Right renal cortex interstitium (tissue), 3 donors: ENCODE measurements around the gene JAZF1. TPM values are rescaled to one million over a fixed set of nuclear protein-coding genes. Genes with fewer than 3 reads are reported as not detected.

Source experiments
- DNase-seq, 3 donors: peaks; one replicate each; pipeline ENCODE4 v3.0.0-alpha.2; 2013; ENCODE audit warnings: low read depth in 3 of 3, low spot score in 2 of 3
- polyA plus RNA-seq, 3 donors: library from polyadenylated mRNA; unstranded; fragments of 120-200 nt; gene quantifications; one replicate each; pipeline ENCODE4 v1.2.1, GENCODE V29; 2013; ENCODE audit not compliant: insufficient read length in 3 of 3

Gene JAZF1
- polyA plus RNA-seq, 3 donors: 12.2 to 16.1 (median 14.1) TPM

DNA sequence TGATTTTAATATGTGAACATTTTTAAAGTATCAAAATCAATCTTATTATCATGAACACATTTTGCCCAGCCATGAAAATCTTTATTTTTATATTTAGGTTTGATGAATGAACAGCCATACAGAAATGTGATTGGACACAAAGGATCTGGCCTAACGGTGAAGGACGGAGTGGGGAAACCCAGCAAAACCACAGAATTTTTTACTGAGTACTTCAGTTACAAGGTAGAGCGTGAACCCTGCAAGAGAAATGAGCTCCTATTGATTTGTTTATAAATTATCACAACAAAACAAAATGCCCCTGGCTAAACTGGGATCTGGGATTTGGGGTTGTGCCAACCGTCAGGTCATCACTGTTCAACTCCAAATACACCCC is 118.8 kb downstream of the JAZF1 start:
- DNase-seq: no peak

DNA sequence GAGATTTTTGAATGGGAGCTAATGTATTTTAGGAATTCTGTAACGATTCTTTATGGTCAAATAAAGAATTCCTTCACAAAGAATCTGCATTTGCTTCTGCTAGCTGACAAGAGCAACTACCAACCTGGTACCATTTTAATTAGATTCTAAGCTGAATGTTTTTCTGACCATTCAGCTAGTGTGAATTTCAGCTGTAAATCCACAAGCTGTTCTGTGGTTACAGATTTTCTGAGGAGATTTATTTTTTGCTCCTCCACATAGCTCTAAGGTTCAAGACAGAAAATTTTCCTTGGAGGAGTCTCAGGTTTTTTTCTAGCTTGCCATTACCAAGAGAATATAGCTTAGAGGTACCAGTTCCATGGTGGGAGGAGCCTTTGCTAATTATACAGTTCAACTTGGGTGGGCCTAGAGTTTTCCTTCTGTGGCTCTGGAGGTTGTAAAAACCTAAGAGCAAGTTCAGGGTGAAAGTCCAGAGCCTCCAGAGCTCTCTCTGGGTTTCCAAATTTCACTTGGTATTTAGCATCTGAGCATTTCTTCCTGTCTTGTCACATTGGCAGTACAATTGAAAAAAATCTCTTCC is 120.1 kb downstream of the JAZF1 start:
- no peak for DNase-seq

DNA sequence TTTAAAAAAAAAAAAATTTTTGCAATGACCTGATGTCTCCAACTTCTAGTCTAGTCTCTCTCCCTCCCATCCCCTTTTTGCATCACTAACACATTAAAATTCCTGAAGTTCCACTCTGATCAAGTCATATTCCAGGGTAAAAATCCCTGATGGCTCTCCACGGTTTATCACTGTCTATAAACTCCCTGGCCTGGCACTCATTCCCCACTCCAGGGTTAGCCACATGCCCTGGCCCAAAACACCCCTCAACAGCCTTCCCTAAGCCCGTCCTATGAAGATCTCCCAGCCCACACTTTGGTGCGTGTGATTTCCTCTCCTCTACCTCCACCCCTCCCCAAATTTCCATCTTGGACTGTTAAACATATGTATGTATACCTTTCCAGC is 125.4 kb downstream of the JAZF1 start:
- no peak for DNase-seq

DNA sequence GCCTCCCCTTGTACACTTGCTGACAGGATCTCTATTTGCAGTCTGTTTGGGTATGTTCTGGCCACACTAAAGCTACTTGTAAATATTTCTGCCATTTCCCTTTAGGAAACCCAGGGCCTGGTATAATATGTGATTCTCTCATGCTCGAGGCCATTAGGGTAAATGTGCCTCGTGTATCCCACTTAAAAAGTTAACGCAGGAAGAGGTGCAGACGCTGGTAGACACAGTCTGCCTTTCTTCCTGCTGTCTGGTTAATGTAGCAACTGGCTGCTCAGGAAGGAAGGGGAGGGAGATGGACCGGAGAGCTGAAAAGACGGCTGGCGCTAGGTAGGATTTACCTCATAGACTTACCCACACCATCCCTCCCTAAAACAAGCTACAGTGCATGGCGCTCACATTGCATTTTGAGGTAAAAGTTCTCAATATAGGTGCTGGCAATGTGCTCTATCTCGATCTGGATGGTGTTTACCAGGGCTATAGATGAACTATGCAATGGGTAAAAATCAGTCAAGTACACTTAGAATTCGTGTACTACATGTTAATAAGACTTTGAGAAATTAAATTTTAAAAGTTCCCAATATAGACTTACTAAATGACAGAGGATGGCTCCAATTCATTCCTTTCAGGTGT is 125.9 kb downstream of the JAZF1 start:
- no peak for DNase-seq

DNA sequence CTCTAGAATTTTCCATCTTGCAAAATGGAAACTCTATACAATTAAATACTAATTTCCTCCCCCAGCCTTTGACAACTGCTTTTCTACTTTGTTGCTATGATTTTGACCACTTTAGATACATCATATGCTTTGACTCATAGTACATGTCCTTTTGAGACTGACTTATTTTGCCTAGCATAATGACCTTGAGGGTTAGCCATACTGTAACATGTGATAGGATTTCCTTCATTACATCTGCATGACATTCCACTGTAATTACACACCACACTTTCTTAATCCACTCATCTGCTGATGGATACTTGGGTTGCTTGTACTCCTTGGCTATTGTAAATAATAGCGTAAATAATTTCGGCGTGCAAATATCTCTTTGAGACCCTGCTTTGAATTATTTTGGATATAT is 127.7 kb downstream of the JAZF1 start:
- no peak for DNase-seq

DNA sequence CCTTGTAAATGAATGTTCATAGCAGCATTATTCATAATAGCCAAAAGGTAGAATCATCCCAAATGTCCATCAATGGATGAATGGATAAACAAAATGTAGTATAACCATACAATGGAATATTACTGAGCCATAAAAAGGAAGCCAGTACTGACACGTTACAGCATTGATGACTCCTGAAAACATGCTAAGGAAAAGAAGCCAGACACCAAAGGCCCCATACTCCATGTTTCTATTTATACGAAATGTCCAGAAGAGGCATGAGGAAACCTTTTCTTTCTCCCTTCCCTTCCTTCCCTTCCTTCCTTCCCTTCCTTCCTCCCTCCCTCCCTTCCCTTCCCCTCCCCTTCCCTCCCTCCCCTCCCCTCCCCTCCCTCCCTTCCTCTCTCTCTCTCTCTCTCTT is 131.9 kb downstream of the JAZF1 start:
- no peak for DNase-seq

DNA sequence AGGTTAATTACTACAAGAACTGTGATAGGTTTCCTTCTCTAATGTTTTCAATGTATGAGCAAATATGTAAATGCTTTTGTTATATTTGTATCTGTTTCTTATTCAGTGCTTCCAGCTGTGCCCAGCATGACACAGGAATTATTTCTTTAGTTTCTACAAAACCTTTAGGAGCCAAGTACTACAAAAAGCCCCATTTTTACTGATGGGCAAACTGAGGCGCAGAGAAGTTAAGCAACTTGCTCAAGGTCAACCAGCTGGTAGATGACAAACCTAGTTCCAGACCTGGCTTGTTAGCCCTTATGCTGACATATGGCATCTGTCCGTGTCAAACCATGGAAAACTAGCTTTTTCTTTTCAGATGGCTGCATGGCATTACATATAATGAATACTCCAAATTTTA is 134.6 kb downstream of the JAZF1 start:
- no peak for DNase-seq

DNA sequence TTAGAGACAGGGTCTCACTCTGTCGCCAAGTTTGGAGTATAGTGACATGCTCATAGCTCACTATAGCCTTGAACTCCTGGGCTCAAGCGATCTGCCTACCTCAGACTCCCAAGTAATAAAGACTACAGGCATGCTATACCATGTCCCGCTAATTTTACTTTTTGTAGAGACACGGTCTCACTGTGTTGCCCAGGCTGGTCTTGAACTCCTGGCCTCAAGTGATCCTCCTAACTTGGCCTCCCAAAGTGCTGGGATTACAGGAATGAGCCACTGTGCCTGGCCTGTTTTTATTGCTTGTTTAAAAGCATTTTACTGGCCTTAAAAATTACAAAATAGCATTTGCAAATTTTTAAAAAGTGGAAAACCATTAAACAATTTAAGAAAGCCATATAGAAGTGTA is 135.0 kb downstream of the JAZF1 start:
- no peak for DNase-seq

DNA sequence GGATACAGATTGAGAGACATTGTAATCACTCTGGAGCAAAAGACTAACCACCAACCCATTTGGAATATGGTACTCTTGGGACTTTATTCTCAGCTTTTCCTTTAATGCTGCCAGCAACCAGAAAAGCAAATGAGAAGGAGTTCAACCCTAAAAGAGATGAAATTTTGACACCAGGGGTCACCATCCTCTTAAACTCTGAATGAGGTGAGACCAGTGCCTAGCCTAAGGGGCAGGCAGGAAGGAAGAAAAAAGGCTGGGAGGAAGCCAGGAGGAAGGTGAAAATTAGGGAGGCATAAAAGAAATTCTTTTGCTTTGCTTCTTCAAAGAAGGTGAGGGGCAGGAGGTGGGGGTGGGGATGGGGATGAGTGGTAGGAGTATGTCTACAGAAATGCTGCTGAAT is 135.8 kb downstream of the JAZF1 start:
- DNase-seq: no peak

DNA sequence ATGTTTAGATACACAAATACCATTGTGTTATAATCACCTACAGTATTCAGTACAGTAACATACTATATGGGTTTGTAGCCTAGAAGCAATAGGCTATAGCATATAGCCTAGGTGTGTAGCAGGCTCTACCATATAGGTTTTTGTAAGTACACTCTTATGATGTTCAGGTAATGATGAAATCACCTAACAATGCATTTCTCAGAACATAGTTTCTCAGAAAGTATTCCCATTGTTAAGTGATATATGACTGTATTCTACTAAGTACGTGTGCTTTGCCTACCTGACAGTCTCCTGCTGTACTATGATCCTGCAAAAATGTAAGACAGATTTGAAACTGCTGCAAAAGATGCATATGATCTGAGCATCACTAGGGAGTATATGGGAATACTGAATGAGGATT is 137.9 kb downstream of the JAZF1 start:
- DNase-seq: no peak

DNA sequence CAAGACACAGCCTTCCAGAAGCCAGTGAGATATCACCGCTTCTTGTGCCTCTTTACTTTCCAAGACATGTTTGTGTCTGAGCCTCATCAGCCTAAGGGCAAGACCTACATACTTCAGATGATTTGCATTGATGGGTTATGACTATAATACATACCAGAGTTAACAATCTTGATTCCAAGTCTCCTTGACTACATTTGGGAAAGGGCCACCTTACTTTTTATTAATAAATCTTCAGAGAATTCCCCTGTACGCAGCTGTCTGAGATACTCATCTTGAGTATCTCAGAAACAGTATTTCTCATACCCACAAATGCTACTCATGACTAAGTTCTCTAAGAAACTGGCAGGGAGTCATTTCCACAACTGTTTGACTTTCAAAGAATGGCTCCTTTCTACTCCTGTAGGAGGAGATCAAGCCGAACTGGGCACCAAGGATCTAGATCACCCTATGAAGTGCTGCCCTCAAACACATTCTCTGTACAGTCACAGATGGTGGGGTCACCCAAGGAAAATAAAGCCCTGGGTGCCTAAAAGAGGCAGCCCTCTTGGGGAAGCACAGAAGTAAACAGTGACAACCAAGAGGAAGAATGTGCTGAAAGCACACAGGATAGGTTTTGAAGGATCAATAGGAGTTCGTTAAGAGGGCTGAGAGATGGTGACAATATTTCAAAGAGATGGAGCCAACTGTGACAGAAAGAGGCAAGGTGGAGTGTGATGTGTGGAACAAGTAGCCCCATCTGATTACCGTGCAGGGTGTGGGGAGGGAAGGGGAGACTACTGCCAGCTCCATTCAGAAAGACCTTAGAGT is 138.9 kb downstream of the JAZF1 start:
- no peak for DNase-seq

DNA sequence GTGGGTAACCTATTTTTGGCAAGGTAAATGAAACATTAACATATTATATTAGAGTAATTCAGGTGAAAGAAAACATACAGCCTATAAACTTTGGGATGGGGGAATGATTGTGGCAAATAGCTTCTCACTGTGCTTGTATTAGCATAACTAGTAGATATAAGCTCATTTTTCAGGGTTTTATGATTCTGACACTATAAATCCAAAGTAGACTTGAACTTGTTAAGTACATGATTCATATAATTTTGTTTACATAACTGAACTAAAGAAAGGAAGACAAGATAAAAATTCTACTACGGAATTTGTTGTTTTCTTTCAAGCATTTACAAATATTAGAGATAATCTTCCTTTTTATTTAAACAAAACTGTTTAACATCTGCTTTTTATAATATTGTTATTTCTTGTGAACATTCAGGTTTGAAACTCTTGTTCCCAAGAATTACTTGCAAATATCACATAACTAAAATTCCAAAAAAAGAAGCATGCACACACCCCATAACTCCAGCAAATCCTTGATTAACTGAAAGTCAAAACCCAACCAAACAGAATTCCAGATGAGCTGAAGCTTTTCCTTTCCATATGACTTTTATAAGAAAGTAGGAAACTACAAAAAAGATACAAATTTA is 142.3 kb downstream of the JAZF1 start:
- no peak for DNase-seq

DNA sequence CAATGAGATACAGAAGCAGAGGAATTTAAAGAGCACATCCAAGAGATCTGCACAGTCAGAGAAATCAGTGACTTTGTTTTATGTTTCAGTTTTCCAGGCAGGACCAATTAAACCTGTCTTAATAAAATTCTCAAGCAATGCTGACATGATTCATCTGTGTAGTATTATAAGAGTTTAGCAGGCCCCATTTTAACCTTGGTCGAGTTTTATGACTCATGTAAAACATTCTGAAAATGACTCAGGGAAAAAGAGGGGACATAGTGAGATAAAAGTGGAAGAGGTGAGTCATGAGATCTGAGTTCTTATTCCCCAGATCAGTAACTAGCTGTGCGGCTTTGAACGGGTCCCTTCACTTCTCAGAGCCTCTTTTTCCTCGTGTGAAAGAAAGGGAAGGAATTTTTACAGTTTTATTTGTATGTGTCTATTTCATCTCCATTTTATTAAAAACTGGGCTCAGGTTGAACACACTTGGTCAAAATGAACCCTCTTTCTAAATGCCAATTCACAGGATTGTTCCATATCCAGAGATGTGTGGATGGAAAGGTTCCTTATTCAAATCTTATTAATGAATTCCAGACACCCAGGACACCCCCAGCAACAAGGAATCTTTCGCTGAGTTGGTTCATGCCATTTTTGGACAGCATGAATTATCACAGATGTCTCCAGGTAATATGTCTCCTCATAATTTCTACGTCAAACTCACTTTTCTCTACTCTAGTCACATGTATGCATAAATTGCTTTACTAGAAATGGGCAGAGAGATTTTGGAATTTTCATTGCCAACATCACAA is 143.2 kb downstream of the JAZF1 start:
- no peak for DNase-seq

DNA sequence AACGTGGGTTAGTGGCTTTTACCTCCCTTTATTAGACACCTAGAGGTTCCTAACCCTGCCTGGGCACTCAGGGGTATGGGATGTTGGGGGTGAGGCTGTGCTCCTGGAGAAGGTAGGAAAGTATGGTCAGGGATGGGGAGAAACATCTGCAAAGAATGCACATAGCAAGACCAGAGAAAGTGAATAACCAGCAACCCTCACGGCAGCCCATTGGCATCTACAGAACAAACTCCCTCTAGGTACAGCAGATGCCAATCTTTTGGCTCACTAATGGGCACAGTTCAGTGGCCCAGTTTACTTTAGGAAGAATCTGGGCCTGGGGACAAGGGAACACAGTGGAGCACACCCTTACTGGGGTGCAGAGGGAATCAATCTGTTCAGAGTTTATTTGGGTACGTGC is 143.9 kb downstream of the JAZF1 start:
- DNase-seq: no peak

DNA sequence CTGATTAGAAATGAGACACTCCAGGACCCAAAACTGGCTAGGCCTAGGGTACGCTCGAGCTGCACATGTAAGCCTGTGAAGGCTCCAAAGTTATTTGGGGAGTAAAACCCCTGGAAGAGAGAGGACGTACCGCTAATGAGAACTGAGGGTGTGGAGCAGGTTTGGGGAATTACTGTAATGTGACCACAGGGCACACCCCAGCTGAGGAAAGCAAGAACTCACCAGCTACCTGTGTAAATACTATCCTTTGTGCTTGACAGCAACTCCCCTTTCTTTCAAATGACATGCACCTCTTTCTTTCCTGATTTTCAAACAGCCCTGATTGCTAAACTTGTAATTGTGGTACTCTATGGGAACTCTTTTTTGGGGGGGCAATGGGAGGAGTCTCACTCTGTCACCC is 147.2 kb downstream of the JAZF1 start:
- no peak for DNase-seq

DNA sequence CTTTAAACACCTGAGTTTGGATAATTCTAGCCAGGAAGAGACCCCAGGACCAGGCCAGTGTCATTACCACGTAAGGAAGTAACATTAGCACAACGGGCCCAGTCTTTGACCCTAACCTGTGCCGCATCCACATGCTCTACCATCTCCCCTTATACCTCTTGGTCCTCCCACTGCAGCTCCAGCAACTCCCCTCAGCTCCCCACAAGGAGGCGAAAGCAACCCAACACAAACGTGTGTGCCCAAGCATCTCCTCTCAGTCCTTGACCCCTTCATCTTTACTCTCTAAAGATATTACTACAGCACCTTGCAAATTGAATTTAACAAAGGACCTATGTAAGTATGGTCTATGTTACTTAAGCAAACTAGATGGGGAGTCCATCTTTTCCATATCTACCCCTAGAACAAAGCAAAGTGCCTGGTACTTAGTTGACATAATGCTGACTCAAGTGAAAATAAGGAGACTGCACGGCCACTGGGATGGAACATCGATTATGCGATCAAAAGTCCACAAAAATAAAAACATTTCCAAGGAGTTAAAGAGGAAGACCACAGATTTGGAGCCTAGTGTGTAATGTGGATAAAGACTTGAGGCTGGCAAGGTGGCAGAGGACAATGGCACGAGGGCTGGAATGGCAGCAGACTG is 147.7 kb downstream of the JAZF1 start:
- DNase-seq: no peak

DNA sequence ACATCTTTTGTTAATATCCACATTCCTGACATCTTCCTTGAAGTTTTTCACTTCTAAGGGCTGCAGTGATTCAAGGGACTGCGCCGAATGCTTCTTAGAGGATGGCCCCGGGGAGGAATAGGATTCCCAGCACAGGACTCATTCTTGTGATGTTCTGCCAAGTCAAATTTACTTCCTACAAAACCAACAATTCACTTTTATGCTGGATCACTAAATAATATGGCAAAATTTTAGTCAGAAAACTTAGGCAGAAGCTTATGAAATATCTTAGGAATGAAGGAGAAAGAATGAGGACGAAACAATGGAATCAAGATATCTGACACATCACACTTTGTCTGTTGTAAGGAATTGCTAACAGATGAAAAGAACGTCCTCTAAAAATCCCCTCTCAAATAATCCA is 151.5 kb downstream of the JAZF1 start:
- DNase-seq: no peak

DNA sequence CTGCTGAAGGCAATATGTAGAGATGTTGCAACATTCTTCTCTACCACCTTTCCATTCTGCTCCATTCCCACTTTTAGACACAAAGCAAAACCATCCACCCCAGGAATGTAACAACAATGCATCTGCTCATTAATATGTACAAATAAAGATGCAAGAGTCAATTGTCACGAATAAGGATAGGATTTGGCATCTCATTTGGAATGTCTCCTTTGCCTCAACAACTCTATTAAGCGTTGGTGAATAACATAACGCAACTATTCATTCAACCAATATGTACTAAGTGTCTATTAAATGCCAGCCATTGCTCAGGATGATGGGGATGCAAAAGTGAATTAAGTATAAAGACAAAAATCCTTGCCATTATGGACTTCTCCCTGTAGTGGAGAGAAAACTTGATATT is 152.1 kb downstream of the JAZF1 start:
- no peak for DNase-seq

DNA sequence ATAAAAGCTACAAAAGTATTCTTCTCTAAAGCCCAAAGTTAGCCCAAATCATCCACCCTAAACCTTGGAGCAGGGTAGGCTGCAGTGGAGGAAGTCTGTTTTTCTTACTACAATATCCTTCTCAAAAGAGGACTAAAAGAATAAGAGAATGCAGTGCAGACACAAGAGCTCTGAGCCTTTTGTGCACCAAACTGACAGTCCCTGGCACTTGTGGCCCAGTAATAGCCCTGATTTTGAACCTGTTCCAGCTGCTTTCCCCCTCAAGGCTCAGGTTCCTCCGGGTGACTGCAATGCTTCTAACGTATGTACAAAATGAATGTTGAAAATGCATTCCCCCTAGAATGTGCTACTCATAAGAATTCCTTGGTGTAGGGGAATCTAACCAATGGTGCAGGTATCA is 154.4 kb downstream of the JAZF1 start:
- no peak for DNase-seq

DNA sequence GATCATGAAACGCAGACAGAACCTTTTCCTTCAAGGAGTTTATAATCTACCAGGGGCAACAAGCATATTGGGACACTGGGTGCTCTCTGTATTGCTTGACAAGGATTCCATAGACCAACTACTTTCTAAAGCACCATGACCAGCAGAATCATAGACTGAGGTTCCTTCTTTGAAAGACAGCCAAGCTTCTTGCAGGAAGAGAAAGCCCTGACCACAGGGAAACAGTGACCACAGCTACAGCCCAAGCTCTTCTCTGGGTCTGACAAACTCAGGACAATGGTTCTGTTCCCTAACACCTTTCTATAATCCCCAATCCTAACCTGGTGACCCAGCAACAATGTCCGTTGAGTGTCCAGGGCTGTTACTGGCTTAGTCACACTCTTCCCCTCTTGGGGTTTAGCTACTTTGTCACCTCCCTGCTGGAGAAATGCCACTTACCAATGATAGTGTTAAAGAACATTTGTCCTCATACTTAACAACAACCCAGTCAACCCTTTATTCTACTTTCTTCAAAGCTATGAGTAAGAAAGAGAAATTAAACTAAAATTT is 155.7 kb downstream of the JAZF1 start:
- DNase-seq: no peak
